Activated CD8-positive, alpha-beta memory T cell treated with anti-CD3 and anti-CD28 coated beads for 36 hours (primary cell): ENCODE measurements around the gene KIAA1958. TPM values are rescaled to one million over a fixed set of nuclear protein-coding genes. Genes with fewer than 3 reads are reported as not detected.

Source experiments
- CTCF ChIA-PET: fragments of 350-600 bp; sonication (Branson Sonifier 250); formaldehyde crosslinking; loops from one replicate; lab custom pipeline; 2021; ENCODE audit warnings: antibody characterized with exemption; lab: Charles Lee
- POLR2A ChIA-PET: fragments of 350-600 bp; sonication (Branson Sonifier 250); formaldehyde crosslinking; loops from one replicate; lab custom pipeline; 2021; ENCODE audit warnings: antibody characterized with exemption; lab: Charles Lee
- total RNA-seq, 2 experiments: library from RNA; stranded (reverse); gene quantifications; one replicate each; pipeline ENCODE4 v1.2.3, GENCODE V29; 2021

KIAA1958 gene
- total RNA-seq, 2 experiments from 2014 or later: 7.8 to 8.2 TPM

DNA sequence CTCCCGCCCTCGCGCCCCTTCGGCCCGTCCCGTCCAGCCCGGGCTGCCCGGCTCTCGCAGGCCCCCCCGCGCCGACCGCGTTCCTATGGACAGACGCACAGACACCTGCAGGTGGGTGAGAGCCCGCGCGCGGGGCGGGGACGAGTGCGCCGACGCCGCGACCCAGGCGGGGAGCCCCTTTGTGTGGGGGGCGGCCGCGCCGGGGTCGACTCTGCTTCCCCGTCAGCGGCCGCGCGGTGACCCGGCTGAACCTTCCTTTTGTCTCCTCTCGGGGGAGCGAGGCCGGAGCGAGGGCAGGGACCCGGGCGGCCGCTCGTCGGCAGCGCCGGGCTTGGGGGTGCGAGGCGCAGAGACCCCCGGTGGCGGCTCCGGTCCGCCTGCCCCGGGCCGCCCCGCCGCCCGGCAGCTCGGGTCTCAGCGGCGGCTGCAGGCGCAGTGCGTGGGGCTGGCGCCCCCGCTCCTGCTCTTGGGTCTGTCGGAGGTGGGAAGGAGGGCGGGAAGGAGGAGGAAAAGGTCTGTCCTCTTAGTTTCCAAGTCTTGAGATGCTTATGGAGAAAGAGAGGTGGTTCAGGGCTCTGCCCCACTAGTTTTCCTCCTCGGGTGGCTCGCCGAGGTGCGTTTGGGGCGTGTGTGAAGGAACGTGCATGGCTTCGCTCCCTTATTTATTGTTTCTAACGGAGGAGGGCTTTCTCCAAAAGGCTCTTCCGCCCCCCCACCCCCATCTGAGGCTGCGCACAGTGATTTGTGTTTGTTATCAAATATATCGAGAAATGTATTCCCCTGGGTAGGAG, 576 bp downstream of the KIAA1958 start:
- POLR2A ChIA-PET: interaction anchor here (1.6 to 1.7 kb wide), 2 partner anchors 9 to 108 kb away, joined by 3 to 16 read pairs; partner anchors contain the start of gene HSDL2
- CTCF ChIA-PET: interaction anchor here (0.9 kb wide), 1 partner anchor 231 kb away, joined by 3 read pairs; the partner anchor contains the start of gene INIP

DNA sequence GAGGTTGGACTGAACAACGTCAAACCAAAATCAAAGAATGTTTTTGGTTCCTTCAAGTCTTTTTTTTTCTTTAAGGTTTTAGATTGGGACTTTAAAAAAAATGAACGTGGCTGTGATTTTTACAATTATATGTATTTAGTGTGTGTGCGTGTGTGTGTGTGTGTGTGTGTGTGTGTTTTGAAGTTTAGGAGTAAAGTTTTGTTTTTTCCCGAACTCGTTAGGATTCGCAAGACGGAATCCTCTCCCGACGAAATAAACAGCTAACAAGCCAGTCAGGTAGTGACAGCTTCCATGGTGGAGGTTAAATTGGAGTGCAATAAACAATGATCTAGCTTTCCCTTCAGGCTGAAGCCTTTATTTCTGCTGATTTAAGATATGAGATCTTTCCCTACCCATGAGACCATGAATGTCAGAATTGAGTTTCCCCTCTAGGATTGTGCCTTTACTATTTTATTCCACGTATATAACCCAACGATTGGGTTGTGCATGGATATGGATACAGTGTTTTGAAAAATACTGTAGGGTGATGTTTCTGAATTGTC, 1.2 kb downstream of the KIAA1958 start:
- CTCF ChIA-PET: no interaction called here

DNA sequence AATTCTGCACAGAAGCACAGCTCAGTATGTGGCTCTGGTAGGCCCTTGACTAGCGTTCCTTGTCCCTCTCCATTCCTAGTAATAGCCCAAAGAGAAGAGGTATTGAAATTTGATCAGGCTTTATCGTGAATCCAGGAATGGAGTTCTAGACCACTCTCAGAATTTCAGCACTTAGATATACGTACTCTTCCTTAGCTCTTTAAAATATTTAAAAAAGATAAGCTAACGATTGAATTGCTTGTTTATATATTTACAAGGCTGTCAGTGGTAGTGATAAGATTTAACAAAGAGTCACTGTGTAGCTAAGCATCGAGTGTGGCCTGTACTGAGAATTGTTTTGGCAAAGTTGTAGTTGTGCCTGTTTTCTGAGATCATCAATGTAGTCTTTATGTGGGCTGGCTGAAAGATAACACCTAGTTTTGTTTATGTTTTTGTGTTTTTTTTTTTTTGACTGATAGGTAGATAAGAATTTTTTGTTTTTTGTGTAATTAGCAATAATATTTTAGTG, 2.5 kb downstream of the KIAA1958 start:
- ChIA-PET POLR2A (no interaction called here), CTCF (interaction anchor here (0.8 kb wide), 1 partner anchor 17 kb away, joined by 3 read pairs; no protein-coding TSS in a partner anchor)

More for the DNA sequence above, 1.2 kb downstream of the KIAA1958 start:
- POLR2A ChIA-PET: no interaction called here

DNA sequence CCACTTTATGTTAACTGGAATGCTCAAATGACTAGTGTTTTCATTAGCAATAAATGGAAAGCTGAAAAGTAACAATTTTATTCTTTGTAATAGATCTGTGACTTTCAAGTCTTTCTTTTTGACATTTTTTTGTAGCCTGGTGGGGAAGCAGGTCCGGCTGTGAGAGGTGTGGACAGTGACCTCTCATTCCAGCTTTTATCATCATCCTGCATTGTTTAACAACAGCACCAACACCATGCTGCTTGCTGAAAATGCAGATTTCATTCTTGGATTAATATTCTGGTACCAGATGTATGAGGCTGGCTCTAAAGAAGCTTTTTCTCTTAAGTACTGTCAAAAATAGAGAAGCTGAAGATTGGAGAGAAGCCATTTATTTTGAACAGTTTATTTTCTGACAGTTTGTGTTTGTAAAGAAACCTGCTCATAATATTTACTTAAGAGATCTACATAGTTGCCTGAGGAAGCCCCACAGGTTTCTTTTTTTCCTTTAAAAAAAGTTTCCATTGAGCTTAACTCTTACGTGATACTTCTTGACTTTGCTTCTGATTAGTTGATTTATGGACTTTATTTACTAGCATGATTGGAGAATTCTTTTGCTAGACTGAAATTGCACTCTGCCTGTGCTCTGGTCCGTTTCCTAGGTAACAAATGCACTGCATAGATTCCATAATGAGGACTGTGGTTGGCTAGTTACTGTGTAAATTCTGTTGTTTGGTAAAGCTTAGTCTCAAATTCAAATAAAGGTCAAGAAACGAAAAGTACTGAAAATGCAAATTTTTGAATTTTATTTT, 3.4 kb downstream of the KIAA1958 start:
- POLR2A ChIA-PET: interaction anchor here (0.5 kb wide), 1 partner anchor 88 kb away, joined by 6 read pairs; no protein-coding TSS in a partner anchor

DNA sequence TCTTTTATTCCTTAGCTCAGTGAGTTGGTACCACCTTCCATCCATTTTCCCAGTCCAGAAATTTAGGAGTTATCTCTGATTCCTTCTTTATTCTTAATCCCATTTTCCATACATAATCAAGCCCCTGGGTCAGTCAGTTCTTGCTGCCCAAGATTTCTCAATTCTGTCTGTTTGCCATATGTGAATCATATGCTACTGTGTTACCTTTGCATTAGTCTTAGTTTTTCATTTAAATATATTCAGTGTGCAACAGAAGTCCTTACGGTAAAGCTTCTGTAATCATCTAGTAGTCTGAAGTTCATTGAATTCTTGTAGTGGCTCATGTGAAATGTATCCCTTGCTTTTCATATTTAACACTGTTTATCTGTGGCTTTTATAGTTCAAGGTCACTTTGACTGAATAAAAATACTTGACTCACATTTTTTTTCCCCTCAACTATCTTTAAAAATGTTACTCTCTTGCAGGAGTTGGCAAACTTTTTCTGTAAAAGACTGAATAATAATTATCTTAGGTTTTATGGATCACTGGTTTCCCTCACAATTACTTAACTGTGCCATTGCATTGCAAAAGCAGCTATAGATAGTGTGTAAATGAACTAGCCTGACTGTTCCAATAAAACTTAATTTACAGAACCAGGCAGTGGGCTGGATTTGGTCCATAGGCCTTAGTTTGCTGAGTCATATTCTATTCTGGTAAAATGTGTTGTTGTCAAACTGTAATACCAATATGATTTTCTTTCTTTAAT, 6.9 kb downstream of the KIAA1958 start:
- POLR2A ChIA-PET: no interaction called here
- CTCF ChIA-PET: interaction anchor here (1.0 kb wide), 1 partner anchor 37 kb away, joined by 3 read pairs; no protein-coding TSS in a partner anchor

More for the DNA sequence above, 3.4 kb downstream of the KIAA1958 start:
- CTCF ChIA-PET: no interaction called here

DNA sequence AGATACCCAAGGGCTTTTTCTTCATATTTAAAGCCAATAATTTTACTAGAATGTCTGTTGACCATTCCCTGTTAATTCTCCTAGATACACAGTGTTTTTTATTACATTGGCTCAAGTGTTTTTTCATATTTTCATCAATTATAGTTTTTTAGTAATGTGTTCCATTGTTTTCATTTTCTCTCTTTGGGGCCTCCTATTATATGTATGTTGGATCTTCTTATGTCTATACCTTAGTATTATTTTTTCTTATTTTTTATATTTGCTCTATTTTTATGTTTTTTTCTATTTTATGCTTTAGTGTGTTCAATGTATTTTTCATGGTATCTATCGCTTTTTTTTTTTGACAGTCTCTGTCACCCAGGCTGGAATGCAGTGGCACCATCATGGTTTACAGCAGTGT, 7.5 kb downstream of the KIAA1958 start:
- ChIA-PET POLR2A (no interaction called here), CTCF (no interaction called here)

DNA sequence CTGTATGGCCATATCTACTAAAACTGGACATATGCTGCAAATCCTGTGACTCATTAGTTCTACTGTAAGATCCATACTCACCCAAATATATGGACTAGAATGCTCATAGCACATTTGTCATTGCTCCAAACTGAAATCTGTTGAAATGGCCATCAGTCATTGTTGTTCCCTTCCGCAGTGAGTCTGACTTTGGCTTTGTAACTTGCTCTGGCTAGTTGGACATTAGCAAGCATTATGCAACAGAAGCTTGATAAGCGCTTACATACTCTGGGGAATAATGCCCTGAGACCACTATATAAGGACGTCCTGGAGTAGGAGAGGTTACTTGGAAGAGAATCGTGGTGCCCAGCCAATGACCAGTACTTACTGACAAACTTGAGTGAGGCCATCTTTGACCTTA, 9.0 kb downstream of the KIAA1958 start:
- CTCF ChIA-PET: no interaction called here
- POLR2A ChIA-PET: no interaction called here

DNA sequence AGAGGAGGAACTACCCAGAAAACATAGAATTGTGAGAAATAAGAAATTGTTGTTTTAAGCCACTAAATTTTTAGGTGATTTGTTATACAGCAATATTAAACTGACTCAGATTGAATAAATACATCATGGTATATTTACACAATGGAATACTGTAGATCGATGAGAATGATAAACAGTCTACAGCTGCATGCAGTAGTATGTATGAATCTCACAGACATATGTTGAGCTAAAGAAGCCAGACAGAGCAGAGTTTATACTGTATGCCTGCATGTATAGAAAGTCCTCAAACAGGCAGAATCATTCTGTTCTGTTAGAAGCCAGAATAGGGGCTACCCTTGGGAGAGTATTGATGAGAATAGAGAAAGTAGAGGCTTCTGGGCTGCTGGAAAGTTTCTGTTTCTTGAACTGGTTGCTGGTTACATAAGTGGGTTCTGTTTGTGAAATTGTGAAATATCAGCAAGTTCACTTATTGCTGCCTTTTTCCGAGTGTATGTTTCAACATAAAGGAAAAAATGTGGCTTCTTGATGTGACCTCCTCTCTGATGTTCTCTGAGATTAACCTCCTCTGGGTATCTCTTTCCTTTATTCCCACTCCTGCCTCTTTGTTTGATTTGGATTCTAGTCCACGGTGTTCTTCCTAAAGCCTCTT, 9.6 kb downstream of the KIAA1958 start:
- ChIA-PET CTCF (no interaction called here), POLR2A (interaction anchor here (1.1 kb wide), 1 partner anchor 10 kb away, joined by 3 read pairs; the partner anchor contains the start of gene KIAA1958)

DNA sequence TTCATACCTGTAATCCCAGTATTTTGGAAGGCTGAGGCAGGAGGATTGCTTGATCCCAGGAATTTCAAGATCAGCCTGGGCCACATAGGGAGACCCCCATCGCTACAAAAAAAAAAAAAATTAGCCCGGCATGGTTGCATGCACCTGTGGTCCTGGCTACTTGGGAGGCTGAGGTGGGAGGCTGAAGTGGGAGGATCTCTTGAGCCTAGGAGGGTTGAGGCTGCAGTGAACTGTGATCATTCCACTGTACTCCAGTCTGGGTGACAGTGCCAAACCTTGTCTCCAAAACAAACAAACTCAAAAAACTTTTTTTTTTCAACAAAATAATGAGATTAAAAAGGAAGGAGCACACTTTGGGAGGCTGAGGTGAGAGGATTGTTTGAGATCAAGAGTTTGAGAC, 14.2 kb downstream of the KIAA1958 start:
- POLR2A ChIA-PET: no interaction called here
- CTCF ChIA-PET: no interaction called here

DNA sequence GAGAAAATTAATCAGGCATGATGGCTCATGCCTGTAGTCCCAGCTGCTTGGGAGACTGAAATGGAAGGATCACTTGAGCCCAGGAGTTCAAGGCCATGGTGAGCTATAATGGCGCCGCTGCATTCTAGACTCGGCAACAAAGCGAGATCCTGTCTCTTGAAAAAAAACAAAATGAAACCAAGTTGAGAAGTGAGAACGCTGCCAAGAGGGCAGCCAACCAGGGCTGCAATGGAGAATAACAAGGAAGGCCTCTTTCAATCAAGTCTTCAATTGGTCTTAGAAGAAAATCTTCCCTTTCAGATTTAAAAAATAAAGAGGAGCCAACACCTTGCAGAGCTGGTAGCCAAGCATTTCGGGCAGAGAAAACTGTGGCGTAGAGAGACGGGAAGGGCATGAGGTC, 14.7 kb downstream of the KIAA1958 start:
- POLR2A ChIA-PET: no interaction called here
- CTCF ChIA-PET: no interaction called here

DNA sequence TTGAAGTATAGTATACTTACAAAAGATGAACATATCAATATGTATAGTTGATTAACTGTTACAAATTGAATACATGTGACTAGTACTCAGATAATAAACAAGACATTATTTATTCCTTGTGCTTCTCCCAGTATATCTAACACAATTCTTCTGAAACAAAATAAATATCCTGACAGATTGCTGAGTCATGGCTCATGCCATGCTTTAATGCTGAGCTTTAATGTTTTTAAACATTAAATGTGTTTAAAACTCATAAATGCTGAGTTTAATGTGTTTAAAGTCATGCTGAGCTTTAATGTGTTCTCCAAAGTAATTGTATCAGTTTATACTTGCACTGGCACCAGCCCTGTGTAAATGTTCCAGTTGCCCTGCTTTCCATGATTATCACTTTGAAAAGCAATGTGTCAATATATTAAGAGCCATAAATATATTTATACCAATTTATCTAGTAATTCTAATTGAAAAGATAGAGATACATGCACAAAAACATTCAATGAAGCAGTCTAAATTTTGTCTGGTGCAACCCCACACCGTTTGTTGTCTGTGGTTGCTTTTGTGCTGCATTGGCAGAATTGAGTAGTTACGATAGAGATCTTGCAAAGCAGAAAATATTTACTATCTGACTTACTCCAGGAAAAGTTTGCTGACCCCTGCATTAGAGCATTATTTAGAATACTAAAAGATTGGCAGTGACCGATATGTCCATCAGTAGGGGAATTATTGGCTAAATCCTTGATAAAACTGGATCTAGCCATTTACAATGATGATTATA, 15.7 kb downstream of the KIAA1958 start:
- ChIA-PET POLR2A (no interaction called here), CTCF (no interaction called here)

DNA sequence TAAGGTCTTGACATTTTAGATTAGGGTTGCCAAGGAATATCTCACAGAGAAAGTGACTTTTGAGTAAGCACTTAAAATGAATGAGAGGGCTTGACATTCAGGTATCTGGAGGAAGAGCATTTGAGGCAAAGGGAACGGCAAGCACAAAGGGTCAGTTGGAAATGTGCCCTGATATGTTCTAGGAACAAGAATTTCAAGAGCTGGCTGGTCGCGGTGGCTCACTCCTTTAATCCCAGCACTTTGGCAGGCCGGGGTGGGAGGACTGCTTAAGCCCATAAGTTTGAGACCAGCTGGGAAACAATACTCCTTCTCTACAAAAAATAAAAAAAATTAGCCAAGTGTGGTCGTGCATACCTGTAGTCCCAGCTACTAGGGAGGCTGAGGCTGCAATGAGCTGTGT, 16.5 kb downstream of the KIAA1958 start:
- POLR2A ChIA-PET: no interaction called here
- CTCF ChIA-PET: interaction anchor here (0.6 kb wide), 1 partner anchor 750 kb away, joined by 5 read pairs; no protein-coding TSS in a partner anchor

DNA sequence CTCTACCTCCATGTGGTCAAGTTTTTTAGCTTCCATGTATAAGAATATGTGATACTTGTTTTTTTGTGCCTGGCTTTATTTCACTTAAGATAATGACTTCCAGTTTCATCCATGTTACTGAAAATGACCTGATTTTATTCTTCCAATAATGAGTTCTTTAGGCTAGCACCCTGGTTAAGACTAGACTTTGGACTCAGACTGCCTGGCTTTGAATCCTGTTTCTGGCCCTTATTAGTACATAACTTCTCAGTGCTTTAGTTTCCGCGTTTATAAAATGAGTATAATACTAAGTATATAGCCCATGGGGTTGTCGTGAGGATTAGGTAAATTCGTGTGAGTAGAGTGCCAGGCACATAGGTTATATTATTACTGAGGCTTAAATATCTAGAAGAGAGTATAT, 18.5 kb downstream of the KIAA1958 start:
- ChIA-PET POLR2A (no interaction called here), CTCF (interaction anchor here (0.7 kb wide), 1 partner anchor 16 kb away, joined by 3 read pairs; no protein-coding TSS in a partner anchor)

DNA sequence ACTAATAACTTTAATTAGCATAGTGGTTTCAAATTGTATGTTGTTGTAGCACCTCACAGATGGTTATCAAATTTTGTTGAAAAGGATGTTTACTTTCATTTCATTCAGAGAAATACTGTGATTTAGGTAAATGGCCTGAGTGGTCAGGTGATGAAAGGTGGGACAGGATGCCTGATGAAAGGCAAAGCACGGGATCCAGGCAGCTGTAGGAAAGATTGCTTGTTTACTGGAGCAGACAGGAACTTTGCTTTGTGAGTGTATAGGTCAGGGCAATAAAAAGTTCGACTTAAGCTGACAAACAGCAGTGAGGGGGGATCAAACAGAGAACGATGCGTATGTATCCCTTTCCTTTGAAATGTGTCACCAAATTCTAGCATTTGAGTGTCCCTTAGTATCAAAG, 19.0 kb downstream of the KIAA1958 start:
- ChIA-PET POLR2A (no interaction called here), CTCF (interaction anchor here (0.7 kb wide), 1 partner anchor 16 kb away, joined by 3 read pairs; no protein-coding TSS in a partner anchor)

DNA sequence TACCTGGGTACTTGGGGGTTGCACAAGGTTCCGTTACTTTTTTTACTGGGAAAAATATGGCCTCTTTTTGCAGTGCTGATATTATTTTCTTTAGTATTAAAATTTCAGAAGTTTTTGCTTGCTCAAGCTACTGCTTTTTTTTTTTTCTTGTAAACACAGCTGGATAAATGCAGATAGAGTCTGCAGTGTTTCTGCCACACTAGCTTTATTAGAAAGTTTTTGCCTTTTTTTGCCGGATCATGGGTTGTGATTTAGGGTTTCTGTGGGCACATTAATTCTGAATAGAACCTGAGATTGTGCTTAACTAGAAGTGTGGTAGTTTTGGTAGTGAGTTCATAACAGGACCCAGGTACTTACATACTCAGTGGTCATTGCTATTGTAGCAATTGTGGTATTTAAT, 19.9 kb downstream of the KIAA1958 start:
- ChIA-PET CTCF (no interaction called here), POLR2A (no interaction called here)

DNA sequence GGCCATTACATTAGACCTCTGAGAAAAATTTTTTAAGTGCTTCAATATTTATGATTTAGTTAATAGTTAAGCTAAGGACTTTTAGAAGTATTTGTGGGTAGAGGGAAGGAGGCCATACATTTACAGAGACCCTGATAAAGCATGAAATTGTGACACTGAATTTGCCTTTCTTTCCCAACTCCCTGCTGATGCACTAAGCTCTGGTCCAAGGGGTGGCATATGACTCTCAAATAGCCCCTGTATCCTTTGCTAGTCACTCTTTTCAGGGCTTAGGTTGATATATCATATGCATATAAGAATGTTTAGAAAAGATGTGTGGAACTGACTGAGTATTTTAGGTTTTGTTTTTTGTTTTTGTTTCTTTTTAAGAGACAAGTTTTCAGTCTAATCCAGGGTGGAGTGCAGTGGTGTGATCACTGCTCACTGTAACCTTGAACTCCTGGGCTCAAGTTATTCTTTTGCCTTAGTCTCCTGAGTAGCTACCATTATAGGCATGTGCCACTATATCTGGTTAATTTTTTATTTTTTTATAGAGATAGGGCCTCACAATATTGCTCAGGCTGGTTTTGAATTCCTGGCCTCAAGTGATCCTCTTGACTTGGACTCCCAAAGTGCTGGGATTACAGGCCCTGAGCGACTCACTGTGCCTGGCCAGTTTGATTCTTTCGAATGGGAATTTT, 20.5 kb downstream of the KIAA1958 start:
- CTCF ChIA-PET: no interaction called here
- POLR2A ChIA-PET: no interaction called here

DNA sequence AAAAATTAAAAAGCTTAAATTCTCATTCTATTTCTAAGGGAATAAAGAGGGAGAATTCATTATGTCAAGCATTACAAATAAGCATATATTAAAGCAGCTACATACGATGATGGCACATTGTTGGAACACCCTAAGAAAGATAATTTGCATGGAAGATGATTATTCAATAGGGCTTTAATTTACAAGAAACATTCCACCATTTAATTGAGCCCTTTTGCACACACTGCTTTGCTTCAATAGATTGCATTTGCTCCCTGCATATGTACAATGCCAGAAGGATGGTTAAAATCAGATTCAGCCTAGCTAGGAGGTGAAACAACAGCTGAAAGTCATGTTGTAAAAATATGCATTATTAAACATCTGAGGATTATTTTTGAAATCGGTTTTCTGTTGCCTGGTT, 21.8 kb downstream of the KIAA1958 start:
- POLR2A ChIA-PET: interaction anchor here (0.7 kb wide), 1 partner anchor 191 kb away, joined by 3 read pairs; no protein-coding TSS in a partner anchor
- CTCF ChIA-PET: interaction anchor here (0.6 to 0.7 kb wide), 2 partner anchors 99 to 155 kb away, joined by 4 to 5 read pairs; no protein-coding TSS in a partner anchor
